ENCODE measurements around the gene DGKE.

DNA sequence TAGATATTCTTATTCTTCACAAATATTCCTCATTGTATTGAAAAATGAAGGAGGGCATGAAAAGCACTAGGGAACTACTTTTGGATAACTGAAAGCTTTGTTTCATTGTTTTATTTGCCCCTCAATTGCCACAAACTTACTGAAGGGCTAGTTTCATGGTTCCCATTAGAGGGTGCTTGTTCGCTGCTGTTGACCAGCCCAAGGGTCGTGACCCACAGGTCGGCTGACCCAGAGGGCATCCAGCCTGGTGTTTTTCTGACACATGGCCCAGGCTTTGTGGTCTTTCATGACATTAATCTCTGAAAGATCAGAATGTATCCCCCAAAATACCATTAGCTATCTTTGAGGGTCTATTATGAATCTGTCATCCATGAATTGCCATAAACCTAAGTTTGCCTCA is 30.0 kb downstream of the DGKE start:
- TF ChIP-seq CTCF (tag by site-specific recombination; IDR thresholded peaks at IDR 0.05) (no peak), ZNF155 (tag by site-specific recombination; IDR thresholded peaks at IDR 0.05) (no peak), ZSCAN5A (tag by site-specific recombination; IDR thresholded peaks at IDR 0.05) (no peak), ZNF292 (tag by site-specific recombination; IDR thresholded peaks at IDR 0.05; ENCODE audit: borderline replicate concordance, low read depth) (no peak), ZNF830 (tag by site-specific recombination; IDR thresholded peaks at IDR 0.05; ENCODE audit: low read depth) (no peak), ZNF214 (tag by site-specific recombination; IDR thresholded peaks at IDR 0.05; ENCODE audit: borderline replicate concordance) (no peak), ZNF146 (tag by site-specific recombination; IDR thresholded peaks at IDR 0.05) (no peak), ZNF510 (tag by site-specific recombination; IDR thresholded peaks at IDR 0.05; ENCODE audit: insufficient replicate concordance) (no peak), HOXD13 (CRISPR knock-in tag; IDR thresholded peaks at IDR 0.05; ENCODE audit: borderline replicate concordance) (no peak), ZNF274 (IDR thresholded peaks at IDR 0.05; ENCODE audit: low read length) (no peak), ZNF274 (tag by site-specific recombination; IDR thresholded peaks at IDR 0.05; ENCODE audit: borderline replicate concordance) (no peak), REST (tag by site-specific recombination; IDR thresholded peaks at IDR 0.05) (no peak)

All from HEK293 (cell line).